PC-3 (cell line): Measurements from ENCODE around the gene FN3KRP.

ENCODE experiments used
- CTCF ChIP-seq: fragments of 300-600 bp; sonication (generic); conservative IDR thresholded peaks from 2 replicates; pipeline ENCODE4 v1.5.1; 2017; ENCODE audit warnings: antibody characterized with exemption, low read depth, mild to moderate bottlenecking, low read length
- EZH2 ChIP-seq: fragments of 300-600 bp; sonication (generic); IDR thresholded peaks from one replicate; pipeline ENCODE4 v1.6.1; 2017; ENCODE audit warnings: antibody characterized with exemption, mild to moderate bottlenecking, low read length; ENCODE audit not compliant: unreplicated experiment
- EZH2phosphoT487 ChIP-seq: fragments of 300-600 bp; sonication (generic); IDR thresholded peaks from 2 replicates; pipeline ENCODE4 v1.6.1; 2018; ENCODE audit warnings: mild to moderate bottlenecking, antibody characterized with exemption, low read length, borderline replicate concordance

- no peak for TF ChIP-seq EZH2
- TF ChIP-seq CTCF, result no peak
- no peak for TF ChIP-seq EZH2phosphoT487
Observed at GRCh38 chr17:82705756-82706155, 10.8 kb upstream of the FN3KRP start.
